ENCODE data around the gene FGD5. TPM values are rescaled to one million over a fixed set of nuclear protein-coding genes. Genes with fewer than 3 reads are reported as not detected.

FGD5 gene
- total RNA-seq, 1 donor from 2014 or later = 0.24 TPM

- H3F3A ChIP-seq (ENCODE audit: low read depth) = no peaks in the 10 kb centered on the region
- no peaks in the 10 kb centered on the region for H3K4me1 ChIP-seq
- peaks cover 31% of the 10 kb centered on the region for H3K36me3 ChIP-seq
- H3K9me3 ChIP-seq (ENCODE audit: low read depth) = peaks cover 9% of the 10 kb centered on the region
- no peaks in the 10 kb centered on the region for H3K27me3 Mint-ChIP-seq (ENCODE audit: insufficient read depth, low read depth)
- H3K36me3 Mint-ChIP-seq = peaks cover 39% of the 10 kb centered on the region
- no peak overlapping the region for H3K4me3 ChIP-seq
- no peak overlapping the region for H3K4me3 Mint-ChIP-seq
- H3K4me2 ChIP-seq = no peak overlapping the region
- peaks cover 13% of the 10 kb centered on the region for H3K9me3 Mint-ChIP-seq
- H3K27ac Mint-ChIP-seq = no peak overlapping the region
- peaks cover 93% of the 10 kb centered on the region for H3K79me2 ChIP-seq (ENCODE audit: low read depth)
- no peak for TF ChIP-seq CTCF (IDR thresholded peaks at IDR 0.05)
- TF ChIP-seq EZH2 (IDR thresholded peaks at IDR 0.05) = no peak
- no peak for TF ChIP-seq EZH2phosphoT487 (IDR thresholded peaks at IDR 0.05)
- no peak for DNase-seq (ENCODE audit: low spot score)
- H3K27ac ChIP-seq = no peak overlapping the region
- peaks cover 32% of the 10 kb centered on the region for H4K20me1 ChIP-seq (ENCODE audit: low read depth)
- peaks cover 3% of the 10 kb centered on the region for H3K4me1 Mint-ChIP-seq
- no peaks in the 10 kb centered on the region for H3K27me3 ChIP-seq
- H2AFZ ChIP-seq (replicated peaks) = no peak overlapping the region
- no peak overlapping the region for H3K9ac ChIP-seq
These were observed 144.0 kb downstream of the FGD5 start for GRCh38 chr3:14962762-14963161.

GRCh38 chr3:14967285-14967684 is 148.5 kb downstream of the FGD5 start:
- Histone ChIP-seq H3K27ac (no peak overlapping the region), H3K36me3 (peaks cover 13% of the 10 kb centered on the region), H3K4me1 (no peaks in the 10 kb centered on the region), H3K4me2 (no peak overlapping the region), H3K79me2 (ENCODE audit: low read depth) (peaks cover 76% of the 10 kb centered on the region), H3K27me3 (no peaks in the 10 kb centered on the region), H3K4me3 (no peak overlapping the region), H2AFZ (replicated peaks) (no peak overlapping the region), H3K9ac (no peak overlapping the region), H3F3A (ENCODE audit: low read depth) (no peaks in the 10 kb centered on the region), H3K9me3 (ENCODE audit: low read depth) (peaks cover 9% of the 10 kb centered on the region), H4K20me1 (ENCODE audit: low read depth) (peaks cover 4% of the 10 kb centered on the region)
- H3K4me1 Mint-ChIP-seq = no peaks in the 10 kb centered on the region
- H3K4me3 Mint-ChIP-seq = no peak overlapping the region
- TF ChIP-seq CTCF (IDR thresholded peaks at IDR 0.05) (no peak), EZH2phosphoT487 (IDR thresholded peaks at IDR 0.05) (no peak), EZH2 (IDR thresholded peaks at IDR 0.05) (no peak)
- H3K36me3 Mint-ChIP-seq = peaks cover 44% of the 10 kb centered on the region
- H3K9me3 Mint-ChIP-seq = peaks cover 17% of the 10 kb centered on the region
- no peak for DNase-seq (ENCODE audit: low spot score)
- no peak overlapping the region for H3K27ac Mint-ChIP-seq
- H3K27me3 Mint-ChIP-seq (ENCODE audit: insufficient read depth, low read depth) = no peaks in the 10 kb centered on the region

GRCh38 chr3:14969671-14970070 is 150.9 kb downstream of the FGD5 start:
- TF ChIP-seq CTCF (IDR thresholded peaks at IDR 0.05) = no peak
- TF ChIP-seq EZH2 (IDR thresholded peaks at IDR 0.05) = no peak
- TF ChIP-seq EZH2phosphoT487 (IDR thresholded peaks at IDR 0.05) = no peak
- Mint-ChIP-seq H3K36me3 (peaks cover 54% of the 10 kb centered on the region), H3K27ac (no peak overlapping the region), H3K9me3 (peaks cover 30% of the 10 kb centered on the region), H3K4me1 (no peaks in the 10 kb centered on the region), H3K27me3 (ENCODE audit: insufficient read depth, low read depth) (no peaks in the 10 kb centered on the region), H3K4me3 (no peak overlapping the region)
- Histone ChIP-seq H4K20me1 (ENCODE audit: low read depth) (no peaks in the 10 kb centered on the region), H3K27me3 (no peaks in the 10 kb centered on the region), H3K4me1 (no peaks in the 10 kb centered on the region), H3K4me3 (no peak overlapping the region), H3K36me3 (peaks cover 25% of the 10 kb centered on the region), H3K9ac (no peak overlapping the region), H3K79me2 (ENCODE audit: low read depth) (peaks cover 68% of the 10 kb centered on the region), H3K9me3 (ENCODE audit: low read depth) (peaks cover 9% of the 10 kb centered on the region), H2AFZ (replicated peaks) (no peak overlapping the region), H3K4me2 (no peak overlapping the region), H3F3A (ENCODE audit: low read depth) (peaks cover 4% of the 10 kb centered on the region), H3K27ac (no peak overlapping the region)
- DNase-seq (ENCODE audit: low spot score) = no peak

All from neural progenitor cell (in vitro differentiated cells).